ENCODE results near the gene VSIR. TPM values are rescaled to one million over a fixed set of nuclear protein-coding genes. Genes with fewer than 3 reads are reported as not detected.

Gene VSIR

Small RNA genes within 50 kb of the gene (microRNA-seq; reads per million reads assigned to microRNA genes)
- gene MIR7152 = not detected

All from HL-60 (cell line).